ENCODE measurements around the gene PDS5B.

The PDS5B gene

GRCh38 chr13:32733690-32734089, 147.4 kb downstream of the PDS5B start:
- DNase-seq, result no peak

- DNase-seq, result no peak
Observed at GRCh38 chr13:32734511-32734910, 148.3 kb downstream of the PDS5B start.

- DNase-seq, result no peak
Observed at GRCh38 chr13:32735859-32736258, 149.6 kb downstream of the PDS5B start.

GRCh38 chr13:32736648-32737047, 150.4 kb downstream of the PDS5B start:
- no peak for DNase-seq

GRCh38 chr13:32737111-32737571, 150.9 kb downstream of the PDS5B start:
- DNase-seq, result no peak

DNA sequence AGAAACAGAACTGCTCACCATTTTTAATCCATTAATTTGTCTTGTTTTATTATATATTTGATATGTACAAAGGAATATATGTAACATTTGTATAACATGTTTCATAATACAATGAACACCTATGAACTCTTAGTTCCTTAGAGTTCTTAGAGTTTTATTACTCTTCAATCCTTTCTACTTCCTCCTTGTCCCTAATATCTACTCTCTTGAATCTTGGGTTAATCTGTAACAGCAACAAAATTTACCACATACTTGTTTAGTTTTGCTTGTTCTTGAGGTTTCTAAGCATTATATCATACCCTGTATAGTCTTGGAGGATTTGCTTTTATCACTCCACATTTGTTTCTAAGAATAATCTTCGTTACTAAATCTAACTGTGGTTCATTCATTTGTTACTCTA, 151.4 kb downstream of the PDS5B start:
- DNase-seq, result no peak

DNA sequence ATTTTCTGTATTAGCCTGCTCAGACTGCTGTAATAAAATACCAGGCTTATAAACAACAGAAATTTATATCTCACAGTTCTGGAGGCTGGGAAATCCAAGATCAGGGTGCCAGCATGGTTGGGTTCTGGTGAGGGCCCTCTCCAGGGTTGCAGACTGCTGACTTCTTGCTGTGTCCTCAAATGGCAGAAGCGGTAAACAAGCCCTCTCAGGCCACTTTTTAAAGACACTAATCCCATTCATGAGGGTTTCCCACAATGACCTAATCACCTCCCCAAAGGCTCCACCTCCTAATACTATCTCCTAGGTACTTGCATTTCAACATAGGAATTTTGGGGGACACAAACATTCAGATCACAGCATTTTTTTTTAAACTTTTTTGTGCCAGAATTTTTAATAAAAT, 159.3 kb downstream of the PDS5B start:
- no peak for DNase-seq

GRCh38 chr13:32746474-32746873, 160.2 kb downstream of the PDS5B start:
- DNase-seq, result no peak

DNA sequence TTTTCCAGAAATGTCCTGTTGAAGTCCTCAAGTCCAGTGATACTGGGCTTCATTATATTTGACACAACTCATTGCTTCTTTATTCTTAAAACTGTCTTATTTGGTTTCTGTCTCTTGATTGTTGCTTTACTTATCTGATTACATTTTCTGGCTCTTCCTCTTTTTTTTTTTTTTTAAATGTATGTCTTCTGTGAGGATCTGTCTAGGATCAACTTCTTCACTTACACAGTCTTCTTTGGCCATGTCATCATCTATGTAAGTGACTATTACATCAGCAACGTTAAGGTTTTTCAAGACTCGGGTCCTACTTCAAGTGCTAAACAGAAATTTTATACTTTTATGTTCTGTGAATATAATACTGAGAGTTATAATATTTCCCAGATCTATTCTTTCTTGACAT, 162.1 kb downstream of the PDS5B start:
- peak; percentile 7 for DNase-seq

GRCh38 chr13:32751340-32751739, 165.1 kb downstream of the PDS5B start:
- DNase-seq, result no peak

- DNase-seq, result no peak
Observed at GRCh38 chr13:32752311-32752710, 166.1 kb downstream of the PDS5B start.

- DNase-seq, result no peak
Observed at GRCh38 chr13:32752997-32753606, 166.8 kb downstream of the PDS5B start.

GRCh38 chr13:32754179-32754578, 167.9 kb downstream of the PDS5B start:
- DNase-seq, result no peak

- DNase-seq, result no peak
Observed at GRCh38 chr13:32759152-32759551, 172.9 kb downstream of the PDS5B start.

DNA sequence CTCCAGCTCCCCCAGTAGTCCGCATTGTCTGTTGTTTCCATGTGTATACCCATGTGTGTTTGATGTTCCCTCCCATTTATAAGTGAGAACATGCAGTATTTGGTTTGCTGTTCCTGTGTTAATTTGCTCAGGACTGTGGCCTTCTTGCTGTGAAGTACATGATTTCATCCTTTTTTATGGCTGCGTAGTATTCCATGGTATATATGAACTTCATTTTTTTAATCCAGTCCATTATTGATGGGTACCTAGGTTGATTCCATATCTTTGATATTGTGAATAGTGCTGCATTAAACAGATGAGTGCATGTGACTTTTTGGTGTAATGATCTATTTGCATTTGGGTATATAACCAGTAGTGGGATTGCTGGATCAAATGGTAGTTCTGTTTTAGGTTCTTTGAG, 175.2 kb downstream of the PDS5B start:
- DNase-seq, result no peak

- DNase-seq, result no peak
Observed at GRCh38 chr13:32779119-32779518, 192.9 kb downstream of the PDS5B start.

GRCh38 chr13:32781906-32782305, 195.7 kb downstream of the PDS5B start:
- no peak for DNase-seq

DNA sequence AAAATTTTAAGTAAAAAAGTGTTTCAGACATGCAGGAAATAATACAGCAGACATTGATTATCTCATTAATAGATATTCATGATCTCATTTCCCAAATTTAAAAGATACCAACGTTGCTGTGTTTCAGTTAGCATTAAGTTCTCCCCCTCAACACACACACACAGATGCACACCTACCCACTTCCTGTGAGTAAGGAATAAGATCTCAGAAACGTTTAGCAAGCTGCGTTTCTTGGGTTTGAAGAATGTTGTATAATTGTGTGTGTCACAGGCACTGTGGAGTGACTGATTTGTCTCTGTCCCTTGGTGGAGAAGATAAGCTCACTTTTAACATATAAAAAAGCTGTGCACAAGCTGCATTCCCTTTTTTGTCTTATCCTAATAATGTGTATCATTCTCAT, 196.8 kb downstream of the PDS5B start:
- DNase-seq, result no peak

- no peak for DNase-seq
Observed at GRCh38 chr13:32790731-32791130, 204.5 kb downstream of the PDS5B start.

- no peak for DNase-seq
Observed at GRCh38 chr13:32791545-32792172, 205.4 kb downstream of the PDS5B start.

DNA sequence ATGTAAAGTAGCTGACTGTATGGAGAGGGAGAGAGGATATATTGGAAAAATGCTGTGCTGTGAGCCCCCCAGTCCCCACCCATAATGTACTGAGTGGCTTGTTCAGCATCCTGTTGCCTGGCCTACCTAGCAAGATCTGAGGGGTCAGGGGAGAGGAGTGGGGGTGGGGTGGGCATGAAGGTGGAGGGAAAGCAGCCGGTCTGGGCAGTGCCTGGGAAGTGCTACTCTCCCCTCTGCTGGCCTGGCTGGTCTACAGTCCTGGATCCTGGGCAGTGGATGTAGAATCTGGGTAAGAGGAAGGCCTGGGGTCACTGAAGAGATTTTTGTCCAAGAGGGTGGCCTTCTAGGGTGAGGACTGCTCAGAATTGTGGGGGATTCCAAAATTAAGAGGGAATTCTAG, 210.5 kb downstream of the PDS5B start:
- DNase-seq, result no peak

DNA sequence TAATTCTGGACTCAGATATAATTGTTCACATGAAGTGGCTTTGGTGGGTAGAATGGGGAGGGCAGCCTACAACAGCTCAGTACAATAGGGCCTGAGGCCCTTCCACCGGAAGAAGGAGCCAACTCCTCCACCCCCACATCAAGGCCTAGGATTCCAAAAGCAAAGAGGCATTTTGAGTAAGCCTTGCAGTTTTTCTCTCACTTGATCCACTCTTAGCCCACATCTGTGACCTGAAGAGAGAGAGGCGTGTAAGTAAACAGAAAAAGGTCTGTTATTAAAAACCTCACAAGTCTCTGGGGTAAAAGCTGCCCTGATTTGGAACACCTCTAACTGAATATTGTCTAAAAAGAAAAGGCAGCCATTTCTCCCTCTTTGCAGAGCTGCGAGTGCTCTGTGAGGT, 215.9 kb downstream of the PDS5B start:
- DNase-seq, result no peak

DNA sequence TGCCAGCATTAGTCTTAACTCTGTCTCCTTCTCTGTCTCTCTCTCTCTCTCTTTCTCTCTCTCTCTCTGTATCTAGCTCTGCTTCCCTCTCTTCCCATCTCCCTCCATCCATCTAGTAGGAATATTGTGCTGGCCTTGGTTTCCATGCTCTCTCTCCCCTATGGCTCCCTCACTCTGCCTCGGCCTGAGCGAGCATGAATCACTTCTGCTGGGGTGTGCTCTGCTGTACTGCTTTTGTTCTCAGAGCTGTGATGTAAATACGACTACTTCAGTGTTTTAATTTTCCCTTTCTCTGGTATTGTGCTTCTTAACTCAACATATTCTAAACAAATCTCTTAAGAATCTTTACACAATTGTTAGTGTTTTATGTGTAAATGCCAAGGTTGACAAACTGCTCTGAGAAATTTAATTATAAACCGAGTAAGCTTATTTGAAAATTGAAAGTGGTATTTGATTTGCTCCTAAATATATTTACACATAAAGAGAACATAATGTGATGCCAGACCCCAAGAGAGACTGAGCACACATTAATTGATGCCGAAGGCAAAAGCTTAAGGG, 218.5 kb downstream of the PDS5B start:
- DNase-seq, result no peak

- peak; percentile 85 for DNase-seq
Observed at GRCh38 chr13:32811297-32811800, 225.1 kb downstream of the PDS5B start.

Measured in MV-4-11 (cell line).